GM10847 (cell line): ENCODE results near the gene EYA3.

Experiments used
- POLR2A ChIP-seq: IDR thresholded peaks from 2 replicates; pipeline ENCODE4 v1.6.1; 2011; ENCODE audit not compliant: insufficient read length; ENCODE audit errors: extremely low read depth

Gene EYA3

DNA sequence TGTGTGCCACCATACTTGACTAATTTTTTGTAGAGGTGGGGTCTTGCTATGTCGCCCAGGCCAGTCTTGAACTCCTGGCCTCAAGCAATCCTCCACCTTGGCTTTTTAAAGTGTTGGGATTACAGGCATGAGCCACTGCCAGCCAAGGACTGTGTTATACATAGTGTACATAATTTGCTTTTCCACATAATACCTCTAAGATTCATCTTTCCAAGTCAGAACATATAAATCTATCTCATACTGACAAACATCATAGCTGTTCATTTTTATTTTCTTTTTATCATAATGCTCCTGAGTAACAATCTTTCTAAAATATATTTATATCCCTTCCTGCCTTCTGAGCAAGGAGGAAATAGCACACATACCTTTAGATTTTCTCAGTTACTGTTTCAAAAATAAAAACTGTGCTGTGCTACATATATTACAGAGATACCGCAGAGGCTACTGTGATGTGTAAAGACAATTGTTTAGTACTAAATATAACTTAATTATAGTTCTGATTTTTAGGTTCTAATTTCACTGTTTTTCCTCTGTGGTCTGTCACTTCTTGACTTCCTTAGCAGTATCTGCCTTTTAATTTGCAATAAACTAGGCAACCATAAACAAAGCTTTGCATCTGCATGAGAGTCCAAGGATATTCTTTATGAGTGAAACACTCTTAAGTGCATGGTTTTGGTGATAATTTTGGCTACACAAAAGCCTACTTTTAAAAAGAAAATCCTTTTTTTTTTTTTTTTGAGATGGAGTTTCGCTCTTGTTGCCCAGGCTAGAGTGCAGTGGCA lies 59.3 kb downstream of the EYA3 start:
- TF ChIP-seq POLR2A = no peak

DNA sequence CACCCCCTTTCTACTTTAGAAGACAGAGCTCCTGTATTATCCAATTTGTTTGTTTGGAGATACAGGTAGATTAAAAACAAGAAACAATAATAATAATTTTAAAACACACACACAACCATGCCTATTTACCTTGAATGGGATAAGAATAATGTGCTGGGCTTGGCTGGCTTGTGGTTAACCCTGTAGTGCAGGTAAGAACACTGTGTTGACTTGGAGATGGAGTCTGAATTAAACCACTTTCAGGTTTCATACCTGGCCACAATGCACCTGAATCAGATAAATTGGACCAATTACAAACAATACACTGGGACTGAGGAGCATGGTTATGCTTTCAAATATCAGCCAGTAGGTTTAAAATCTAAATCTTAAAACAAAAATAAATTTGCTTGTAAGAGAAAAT lies 60.8 kb downstream of the EYA3 start:
- no peak for TF ChIP-seq POLR2A

DNA sequence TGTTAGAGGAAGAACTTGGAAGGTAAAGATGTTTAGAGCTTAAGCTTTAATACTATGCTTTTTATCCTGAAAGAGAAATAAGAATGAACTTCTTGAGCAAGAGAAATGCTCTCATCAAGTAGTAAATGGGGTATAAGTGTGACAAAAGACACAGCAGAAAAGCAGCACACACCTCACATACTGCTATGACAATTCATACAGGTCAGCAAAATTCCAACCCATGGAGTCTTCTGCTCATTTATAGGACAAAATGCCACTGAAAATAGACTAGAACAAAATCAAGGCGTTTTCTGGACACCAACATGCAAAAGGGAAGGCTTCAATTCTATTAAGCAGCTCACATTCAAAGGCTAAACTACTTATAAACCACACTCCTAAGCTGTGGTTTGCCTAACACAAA lies 61.2 kb downstream of the EYA3 start:
- no peak for TF ChIP-seq POLR2A

DNA sequence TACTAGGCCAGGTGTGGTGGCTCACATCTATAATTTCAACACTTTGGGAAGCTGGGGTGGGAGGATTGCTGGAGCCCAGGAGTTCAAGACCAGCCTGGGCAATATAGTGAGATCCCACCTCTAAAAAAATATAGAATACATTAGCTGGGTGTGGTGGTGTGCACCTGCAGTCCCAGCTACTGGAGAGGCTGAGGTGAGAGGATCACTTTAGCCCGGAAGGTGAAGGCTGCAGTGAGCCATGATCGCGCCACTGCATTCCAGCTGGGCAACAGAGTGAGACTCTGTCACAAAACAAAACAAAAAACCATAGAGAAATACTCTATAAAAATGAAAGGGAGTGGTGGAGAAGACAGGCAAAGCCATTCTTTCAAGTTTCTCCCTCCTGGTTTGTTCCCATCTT lies 62.1 kb downstream of the EYA3 start:
- TF ChIP-seq POLR2A = no peak

DNA sequence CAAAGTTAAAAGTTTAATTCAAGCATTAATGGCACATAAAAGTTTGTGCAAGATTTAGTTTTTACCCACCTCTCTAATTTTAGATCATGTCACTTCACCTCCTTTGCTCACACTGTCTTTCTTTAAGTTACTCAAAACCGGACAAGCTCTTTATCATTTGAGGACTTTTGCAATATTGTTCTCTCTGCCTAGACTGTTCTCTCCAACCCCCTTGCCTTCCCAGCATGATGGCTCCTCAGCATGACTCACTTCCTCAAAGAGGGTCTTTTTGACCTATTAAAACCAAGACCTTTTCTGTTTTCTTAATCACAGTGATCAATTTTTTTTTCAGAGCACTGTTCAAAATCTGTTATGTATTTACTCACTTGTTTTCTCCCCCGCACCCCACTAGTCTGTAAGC lies 67.3 kb downstream of the EYA3 start:
- no peak for TF ChIP-seq POLR2A

DNA sequence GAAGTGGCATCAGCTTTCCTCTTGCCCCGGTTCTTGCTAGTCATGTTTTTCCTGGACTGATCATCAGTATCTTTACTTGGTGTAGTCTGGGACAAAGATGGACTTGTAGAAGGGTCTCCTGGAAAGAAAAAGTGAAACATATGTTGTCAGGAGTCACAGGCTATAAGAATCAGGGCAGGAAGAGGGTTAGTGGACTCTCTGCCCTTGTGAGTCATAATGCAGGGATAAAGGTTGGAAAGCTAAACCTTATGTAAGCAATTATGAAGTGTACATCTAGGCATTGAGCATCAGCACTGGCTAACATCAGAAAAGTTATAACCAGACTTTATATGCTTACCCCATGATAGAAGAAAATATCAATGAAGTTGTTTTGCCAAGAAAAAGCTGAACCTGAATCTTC lies 77.4 kb downstream of the EYA3 start:
- TF ChIP-seq POLR2A = no peak

DNA sequence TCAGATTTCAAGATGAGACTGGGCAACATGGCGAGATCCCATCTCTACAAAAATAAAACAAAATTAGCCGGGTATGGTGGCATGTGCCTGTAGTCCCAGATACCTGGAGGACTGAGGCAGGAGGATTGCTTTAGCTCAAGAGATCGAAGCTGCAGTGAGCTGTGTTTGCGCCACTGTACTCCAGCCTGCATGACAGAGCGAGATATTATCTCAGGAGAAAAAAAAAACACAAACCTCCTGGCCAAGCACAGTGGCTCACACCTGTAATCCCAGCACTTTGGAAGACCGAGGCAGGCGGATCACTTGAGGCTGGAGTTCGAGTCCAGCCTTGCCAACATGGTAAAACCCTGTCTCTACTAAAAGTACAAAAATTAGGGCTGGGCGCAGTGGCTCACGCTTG lies 85.8 kb downstream of the EYA3 start:
- no peak for TF ChIP-seq POLR2A

DNA sequence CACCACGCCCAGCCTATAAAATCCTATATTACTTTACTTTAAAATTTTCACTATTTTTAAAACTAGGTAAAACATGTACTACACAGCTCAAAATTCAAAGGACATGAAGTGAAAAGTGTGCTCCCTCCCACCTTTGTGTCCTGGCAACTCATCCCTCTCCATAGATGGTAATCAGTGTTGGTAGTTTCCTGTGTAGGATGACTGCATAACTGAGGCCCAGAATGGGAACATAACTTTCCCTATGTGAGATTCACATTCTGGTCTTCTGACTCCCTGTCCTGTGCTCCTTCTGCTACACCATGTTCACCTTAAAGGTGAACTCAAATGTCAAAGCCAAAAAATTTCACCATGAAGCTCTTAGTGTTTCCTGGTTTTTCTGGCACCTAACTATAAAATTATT lies 89.4 kb downstream of the EYA3 start:
- no peak for TF ChIP-seq POLR2A

DNA sequence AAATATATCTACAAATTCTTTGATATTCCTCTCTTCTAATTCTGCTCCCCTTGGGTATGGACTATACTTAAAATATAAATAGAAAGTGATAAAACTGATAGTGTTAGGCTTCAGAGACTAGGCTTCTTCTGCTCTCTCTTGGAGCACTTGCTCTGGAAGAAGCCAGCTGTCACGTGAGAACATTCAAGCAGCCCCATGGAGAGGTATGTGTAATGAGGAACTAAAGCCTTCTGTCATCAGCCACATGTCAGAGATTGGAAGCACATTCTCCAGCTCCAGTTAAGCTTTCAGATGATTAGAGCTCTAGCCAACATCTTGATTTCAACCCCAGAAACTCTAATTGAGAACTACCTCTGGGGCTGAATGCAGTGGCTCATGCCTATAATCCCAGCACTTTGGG lies 94.3 kb downstream of the EYA3 start:
- no peak for TF ChIP-seq POLR2A

DNA sequence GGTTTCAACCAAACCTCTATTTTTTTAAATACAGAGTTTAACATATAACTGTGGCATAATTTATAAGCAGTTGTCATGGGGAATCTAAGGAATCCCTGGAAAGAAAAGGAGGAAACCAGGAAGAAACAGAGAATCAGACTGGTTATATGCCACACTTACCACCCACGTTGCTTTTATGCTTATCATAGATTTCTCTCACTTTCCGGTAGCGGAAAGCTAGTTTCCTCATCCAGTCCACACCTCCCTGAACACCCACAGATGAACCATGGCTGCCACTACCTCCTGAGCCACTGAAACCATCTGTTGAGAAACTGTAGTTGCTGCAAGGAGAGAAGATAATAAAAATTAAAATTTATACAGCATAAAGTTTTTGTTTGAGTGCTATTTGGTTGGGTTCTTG lies 95.2 kb downstream of the EYA3 start:
- TF ChIP-seq POLR2A = no peak

DNA sequence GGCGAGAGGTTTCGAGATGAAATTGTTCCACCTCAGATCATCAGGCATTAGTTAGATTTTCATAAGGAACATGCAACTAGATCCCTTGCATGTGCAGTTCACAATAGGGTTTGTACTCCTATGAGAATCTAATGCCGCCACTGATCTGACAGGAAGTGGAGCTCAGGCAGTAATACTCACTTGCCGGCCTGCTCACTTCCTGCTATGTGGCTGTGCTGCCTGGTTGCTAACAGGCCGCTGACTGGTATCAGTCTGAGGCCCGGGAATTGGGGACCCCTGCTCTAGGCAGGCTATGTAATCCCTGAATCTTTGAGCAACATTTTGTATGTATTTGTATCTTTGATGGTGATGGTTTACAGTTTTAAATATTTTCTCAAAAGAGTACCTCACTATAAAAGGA lies 96.1 kb downstream of the EYA3 start:
- no peak for TF ChIP-seq POLR2A

DNA sequence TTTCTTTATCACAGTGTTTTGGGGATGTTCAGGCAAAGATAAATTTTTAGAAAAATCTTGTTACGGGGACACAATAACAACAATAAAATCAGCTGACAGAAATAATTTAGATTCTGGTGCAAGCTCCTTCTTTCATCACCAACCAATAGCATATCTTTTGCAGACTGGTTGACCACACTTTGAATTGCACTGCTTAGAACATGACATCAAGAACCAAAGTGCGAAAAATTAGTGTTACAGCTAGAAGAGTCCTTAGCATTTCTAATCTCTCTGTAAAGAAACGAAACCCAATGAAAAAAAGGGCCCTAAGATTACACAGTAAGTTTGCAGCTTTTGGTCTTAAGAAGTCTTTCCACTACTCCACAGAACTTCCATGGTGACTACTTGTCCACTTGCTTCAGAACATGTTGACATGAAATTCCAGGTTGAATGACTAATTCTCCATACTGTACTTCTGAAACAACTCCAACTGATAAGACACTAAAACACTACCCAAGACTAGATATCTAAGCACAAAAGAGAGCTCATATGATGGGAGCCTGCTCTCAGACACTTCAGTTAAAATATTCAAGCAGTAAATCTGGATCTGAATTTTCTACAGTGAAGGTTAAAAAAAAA lies 97.4 kb downstream of the EYA3 start:
- no peak for TF ChIP-seq POLR2A

DNA sequence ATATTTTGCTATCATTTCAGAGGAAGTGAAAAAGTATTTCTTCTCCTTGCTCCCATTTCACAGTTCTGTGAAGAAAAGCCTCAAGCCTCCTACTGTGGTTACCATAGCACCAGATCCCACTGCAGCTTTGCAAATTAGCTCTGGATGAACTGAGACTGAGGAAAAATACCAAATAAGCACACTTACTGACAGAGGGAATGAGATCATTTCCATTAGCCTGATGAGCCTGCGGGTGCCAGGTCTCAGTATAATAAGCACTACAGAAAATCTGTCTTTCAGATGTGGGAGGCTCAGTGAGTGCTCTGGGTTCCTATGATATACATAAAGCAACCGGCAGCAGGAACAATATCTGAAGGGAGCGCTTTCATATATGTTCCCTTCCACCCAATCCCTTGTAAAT lies 107.3 kb downstream of the EYA3 start:
- TF ChIP-seq POLR2A = no peak

DNA sequence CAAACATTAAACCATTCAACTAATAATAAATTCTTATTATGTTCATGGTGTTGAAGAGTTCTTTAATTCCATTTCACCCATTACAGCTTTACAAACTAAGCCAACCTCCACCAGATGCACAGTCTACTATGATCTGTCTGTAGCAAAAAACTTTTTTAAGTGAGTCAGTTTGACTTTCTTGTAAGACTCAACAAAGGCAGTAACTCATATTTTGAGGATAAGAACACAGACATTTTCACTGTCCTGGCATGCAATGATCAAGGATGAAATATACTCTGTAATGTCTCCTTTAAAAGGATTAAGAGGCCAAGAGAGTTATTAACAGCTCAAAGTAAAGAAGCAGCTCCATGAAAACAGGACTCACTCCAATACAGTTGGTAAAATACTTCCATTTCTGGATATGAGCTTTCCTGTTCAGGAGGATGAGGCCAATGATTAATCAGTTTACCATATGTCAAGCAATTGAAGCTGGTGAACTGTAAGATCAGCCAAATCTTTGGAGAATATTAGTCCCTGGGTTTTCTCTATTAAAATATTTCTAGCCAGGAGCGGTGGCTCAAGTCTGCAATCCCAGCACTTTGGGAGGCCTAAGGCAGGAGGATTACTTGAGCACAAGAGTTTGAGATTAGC lies 108.1 kb downstream of the EYA3 start:
- TF ChIP-seq POLR2A = no peak

DNA sequence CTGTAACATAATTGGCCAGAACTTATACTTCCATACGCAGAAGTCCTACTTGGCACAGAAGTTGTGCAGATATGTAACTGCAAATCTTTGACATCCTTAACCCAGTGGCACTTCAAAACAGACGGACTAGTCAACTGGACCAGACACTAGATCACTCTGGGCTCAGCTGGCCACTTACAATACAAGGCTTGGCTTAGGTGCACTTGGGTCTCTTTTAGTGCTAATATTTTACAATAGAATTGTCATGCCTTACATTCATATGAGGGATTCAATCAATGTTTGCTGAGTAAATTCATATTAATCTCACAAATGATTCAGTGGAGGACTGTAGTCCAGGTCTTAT lies 108.6 kb downstream of the EYA3 start:
- TF ChIP-seq POLR2A = no peak

DNA sequence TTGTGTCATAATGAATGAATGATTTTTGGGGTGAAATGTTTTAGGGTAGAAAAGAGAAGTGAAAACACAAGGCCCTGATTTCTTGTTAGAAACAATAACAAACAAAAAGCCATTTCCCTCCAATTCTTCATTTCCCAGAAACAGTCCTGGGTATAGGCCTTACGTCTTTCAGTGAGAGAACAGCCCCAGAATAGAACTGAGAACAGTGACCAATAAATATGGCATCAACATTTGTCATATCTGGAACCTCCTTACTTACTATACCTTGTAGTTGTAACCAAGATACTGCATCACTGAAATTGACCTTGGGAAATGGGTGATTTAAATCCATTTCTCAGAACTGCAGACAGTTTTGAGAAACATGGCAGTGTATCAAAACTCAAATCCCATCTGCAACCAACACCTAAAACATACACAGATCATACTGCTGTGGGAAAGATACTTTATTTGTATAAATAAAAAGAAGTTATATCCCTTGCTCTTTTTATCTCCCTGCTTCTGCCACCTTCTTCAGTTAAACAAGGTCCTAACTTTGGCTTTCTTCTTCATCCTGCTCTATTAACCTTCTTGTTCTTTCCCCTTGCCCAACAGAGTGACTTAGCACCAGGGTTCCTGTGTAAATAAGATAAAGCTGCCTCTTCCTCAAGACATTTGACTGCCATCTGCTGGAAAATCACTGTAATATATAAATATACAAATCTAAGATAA lies 109.1 kb downstream of the EYA3 start:
- no peak for TF ChIP-seq POLR2A
